ENCODE data around the gene HSPG2.

GRCh38 chr1:21922090-21923013, 14.8 kb downstream of the HSPG2 start:
- TF ChIP-seq CTCF (conservative IDR thresholded peaks at IDR 0.05 in 1 of 2, IDR thresholded peaks at IDR 0.05 in 1 of 2; ENCODE audit: extremely low read depth in 1 of 2, insufficient read depth in 1 of 2, low read depth in 1 of 2, low read length in 2 of 2) = no peak
- no peak for TF ChIP-seq EZH2 (IDR thresholded peaks at IDR 0.05; ENCODE audit: borderline replicate concordance, low read length)
